Left lobe of liver (tissue), 2 donors: ENCODE measurements around the gene JCAD. TPM values are rescaled to one million over a fixed set of nuclear protein-coding genes. Genes with fewer than 3 reads are reported as not detected.
A peak's percentile ranks its signal among the peaks of the same experiment; 100 is the strongest.

ENCODE experiments used
- ATAC-seq: fragments of 200-7000 bp; cut with Tn5 transposase; one replicate; pipeline ENCODE4 v1.9.1; 2020; ENCODE audit warnings: mild to moderate bottlenecking, moderate library complexity
- DNase-seq: peaks from one replicate; pipeline ENCODE4 v3.0.0-alpha.2; 2020; ENCODE audit warnings: low spot score
- total RNA-seq: library from RNA; stranded (reverse); gene quantifications from one replicate; pipeline ENCODE4 v1.2.1, GENCODE V29; 2021
- donor health status: DM: no; HTN: no; CAD: no; lungs with moderate emphysema.
- donor health status: DM: no; HTN: yes; CAD: no.

Gene JCAD
- total RNA-seq, 1 donor from 2014 or later: 4.2 TPM

DNA sequence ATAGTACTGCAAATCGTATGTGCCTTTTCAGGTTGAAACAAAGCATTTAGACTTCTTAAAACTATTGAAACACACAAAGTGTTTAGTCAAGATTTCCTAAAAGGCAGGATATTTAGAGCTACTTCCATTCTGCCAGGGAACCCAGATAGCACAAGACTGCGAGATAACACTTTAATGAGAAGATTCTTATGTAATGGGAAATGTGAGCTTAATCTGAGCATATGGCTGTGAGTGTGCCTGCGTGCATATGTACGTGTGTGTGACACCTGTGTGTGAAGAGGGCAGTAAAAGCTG, 14.3 kb upstream of the JCAD start:
- DNase-seq (no peak), ATAC-seq (no peak)

GRCh38 chr10:30073045-30073766, 13.8 kb upstream of the JCAD start:
- DNase-seq: no peak
- ATAC-seq: no peak

DNA sequence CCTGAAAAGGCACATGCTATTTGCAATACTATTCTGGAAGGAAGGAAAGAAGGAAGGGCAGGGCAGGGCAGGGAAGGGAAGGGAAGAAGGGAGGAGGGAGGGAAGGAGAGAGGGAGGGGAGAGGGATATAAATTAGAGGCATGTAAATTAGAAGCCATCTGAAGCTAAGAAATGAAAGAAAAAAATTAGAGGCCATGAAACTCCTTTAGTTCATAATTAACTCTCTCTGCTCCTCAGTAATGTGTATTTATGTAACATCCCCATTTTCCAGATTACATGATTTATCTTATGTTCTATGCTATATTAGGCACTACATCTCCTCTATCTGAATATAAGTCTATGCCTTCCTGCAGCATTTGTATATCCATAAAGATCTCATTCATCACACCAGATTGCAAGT, 12.7 kb upstream of the JCAD start:
- no peak for DNase-seq
- ATAC-seq: no peak

DNA sequence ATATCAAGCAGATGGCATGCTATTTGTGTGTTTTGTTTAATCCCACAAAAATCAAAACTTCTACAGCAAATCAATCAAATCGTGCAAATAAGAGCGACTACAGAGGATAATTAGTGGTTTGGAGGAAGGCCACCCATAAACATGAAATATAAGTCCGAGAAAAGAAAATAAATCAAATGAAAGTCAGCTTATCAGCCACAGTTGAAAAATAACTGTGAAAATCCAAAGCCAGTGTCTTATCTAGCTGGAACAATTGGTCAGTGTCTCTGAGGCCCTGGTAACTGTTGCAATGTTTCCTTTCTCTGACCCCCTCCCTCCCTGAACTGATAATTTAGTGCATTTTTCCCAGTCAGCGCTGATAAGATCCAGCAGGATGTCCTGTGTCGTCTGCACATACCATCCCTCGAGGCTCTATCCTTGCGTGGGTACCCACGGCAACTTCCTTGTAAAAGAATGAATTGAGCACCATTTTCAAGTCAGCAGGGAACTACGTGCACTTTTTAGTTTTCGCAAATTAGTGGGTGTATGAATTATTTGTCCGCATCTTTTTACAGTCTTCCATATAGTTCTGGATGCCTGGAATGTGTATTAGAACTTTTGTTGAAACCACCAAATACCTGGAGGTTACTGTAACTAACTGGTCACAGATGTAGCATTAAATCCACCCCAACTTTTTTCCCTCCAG, 10.8 kb upstream of the JCAD start:
- DNase-seq: no peak
- peak; percentile 37 for ATAC-seq

DNA sequence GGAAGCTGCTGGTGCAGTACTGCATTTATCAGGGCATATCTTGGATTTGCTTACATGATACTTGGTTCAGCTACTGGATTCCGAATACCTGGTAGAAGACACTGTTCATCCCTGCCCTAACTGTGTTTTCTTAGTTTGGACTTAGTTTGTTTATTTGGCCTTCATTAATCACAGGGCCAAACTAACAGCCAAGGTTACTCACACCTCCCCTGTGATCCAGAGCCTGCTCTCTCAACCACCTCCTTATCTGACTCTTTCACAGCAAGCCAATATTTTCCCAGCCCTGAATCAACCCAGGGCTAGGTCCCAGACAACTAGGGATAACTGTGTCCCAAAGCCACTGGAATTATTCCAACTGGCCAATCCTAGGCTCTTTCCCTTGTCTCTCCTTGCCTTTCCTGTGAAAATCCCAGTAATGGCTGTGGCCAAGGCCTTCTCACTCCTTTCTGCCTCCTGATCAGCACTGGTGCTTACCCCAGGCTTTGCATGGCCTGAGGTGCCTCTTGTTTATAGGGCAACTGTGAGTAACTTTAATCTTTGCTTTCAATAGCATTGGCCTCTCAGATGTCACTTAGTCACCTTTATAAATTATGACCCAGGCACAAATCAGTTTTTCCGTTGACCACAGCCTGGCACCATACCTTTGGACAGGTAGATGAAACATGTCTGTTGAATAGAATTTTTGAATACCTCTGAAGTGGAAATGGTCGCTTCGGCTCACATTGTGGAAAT, 9.3 kb upstream of the JCAD start:
- DNase-seq: no peak
- no peak for ATAC-seq

GRCh38 chr10:30063099-30063498, 3.7 kb upstream of the JCAD start:
- DNase-seq: no peak
- ATAC-seq: no peak

DNA sequence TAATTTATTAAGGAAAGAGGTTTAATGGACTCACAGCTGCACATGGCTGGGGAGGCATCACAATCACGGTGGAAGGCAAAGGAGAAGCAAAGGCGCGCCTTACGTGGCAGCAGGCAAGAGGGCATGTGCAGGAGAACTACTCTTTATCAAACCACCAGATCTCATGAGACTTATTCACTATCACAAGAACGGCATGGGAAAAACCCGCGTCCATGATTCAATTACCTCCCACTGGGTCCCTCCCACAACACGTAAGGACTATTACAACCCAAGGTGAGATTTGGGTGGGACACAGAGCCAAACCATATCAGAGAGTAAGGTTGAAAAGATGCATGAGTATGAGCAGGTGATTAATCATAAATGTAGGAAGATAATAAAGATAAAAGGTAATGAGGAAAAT, 3.2 kb upstream of the JCAD start:
- ATAC-seq (no peak), DNase-seq (no peak)

GRCh38 chr10:30062090-30062489, 2.7 kb upstream of the JCAD start:
- DNase-seq (no peak), ATAC-seq (no peak)

DNA sequence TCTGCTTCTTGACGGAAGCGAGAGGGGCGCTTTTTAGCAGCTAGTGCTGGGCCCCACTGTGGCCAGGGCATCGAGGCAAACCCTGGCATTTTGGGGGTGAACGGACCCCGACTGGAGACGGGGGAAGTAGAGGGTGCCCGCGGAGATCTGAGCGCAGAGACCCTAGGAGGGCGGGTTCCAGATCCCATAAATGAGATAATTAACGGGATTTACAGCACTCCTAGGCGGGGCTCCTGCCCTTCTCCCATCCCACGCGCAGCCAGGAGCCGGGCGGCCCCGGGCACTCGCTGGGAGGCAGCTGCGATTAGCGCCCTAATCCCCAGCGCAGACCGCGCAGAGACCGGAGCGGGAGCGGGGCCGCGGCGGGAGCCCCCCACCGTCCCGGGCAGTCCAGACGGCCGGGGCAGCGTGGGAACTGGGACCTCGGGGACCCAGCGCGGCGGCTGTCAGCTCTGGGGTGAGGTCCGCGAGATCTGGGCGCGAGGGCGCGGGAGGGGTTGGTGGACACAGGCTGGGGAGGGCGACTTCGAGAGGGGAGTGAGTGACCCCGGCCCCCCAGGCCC, 735 bp downstream of the JCAD start:
- peak; percentile 21 for ATAC-seq
- no peak for DNase-seq

- DNase-seq: no peak
- no peak for ATAC-seq
These were observed 1.4 kb downstream of the JCAD start for GRCh38 chr10:30057894-30058556.

- ATAC-seq: no peak
- no peak for DNase-seq
These were observed 2.0 kb downstream of the JCAD start for GRCh38 chr10:30057421-30057841.

- ATAC-seq (no peak), DNase-seq (no peak)
These were observed 2.5 kb downstream of the JCAD start for GRCh38 chr10:30056767-30057355.

GRCh38 chr10:30056281-30056680, 3.1 kb downstream of the JCAD start:
- ATAC-seq: no peak
- no peak for DNase-seq

- ATAC-seq (no peak), DNase-seq (no peak)
These were observed 4.1 kb downstream of the JCAD start for GRCh38 chr10:30055226-30055662.

DNA sequence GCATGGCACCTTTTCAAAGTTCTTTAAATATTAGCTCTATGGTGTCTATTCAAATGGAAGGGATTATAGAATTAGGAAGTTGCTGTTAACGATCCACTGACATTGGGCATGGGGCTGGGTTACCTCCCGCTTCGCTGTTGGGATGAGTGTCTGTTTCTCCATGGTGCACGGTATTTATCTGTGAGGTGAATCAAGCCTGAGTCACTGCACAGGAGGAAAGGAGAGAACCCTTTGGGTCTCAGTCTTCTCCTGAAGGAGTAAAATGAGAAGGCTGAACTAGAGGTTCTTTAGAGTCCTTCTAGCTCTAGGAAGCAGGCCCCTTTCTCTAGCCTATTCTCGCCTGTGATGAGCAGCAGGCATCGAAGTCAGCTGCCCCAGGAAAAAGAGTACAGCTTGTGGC, 7.3 kb downstream of the JCAD start:
- DNase-seq: no peak
- no peak for ATAC-seq

- ATAC-seq: no peak
- no peak for DNase-seq
These were observed 8.2 kb downstream of the JCAD start for GRCh38 chr10:30051220-30051619.

GRCh38 chr10:30050411-30050810, 9.0 kb downstream of the JCAD start:
- ATAC-seq: no peak

GRCh38 chr10:30048768-30049517, 10.4 kb downstream of the JCAD start:
- ATAC-seq (no peak), DNase-seq (no peak)

More at GRCh38 chr10:30050411-30050810, 9.0 kb downstream of the JCAD start:
- no peak for DNase-seq

DNA sequence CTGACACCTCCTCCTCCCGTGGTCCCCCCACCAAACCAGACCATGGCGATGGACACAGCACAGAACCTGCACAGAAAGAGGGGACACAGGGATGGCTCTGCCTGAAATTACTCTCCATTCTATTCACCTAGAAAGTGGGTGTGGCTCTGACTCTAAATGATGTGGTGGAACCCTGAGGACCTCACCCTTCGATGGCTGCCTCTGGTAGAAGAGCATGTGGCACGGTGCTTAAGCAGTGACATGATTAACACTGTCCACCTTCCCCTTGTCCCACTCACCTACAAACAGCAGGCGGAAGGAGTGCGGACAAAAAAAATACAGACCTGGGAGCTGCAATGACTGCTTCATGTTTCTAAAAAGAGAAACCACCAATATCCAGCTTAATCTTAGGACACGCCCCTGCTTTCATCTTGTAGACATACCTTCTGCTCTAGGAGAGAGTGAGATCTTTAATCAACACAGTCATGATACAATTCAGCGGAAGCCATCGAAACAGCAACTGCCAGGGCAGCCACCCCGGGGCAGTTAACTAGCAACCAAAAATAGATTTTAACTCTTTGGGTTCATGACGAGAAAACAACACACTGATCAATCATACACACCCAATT, 11.4 kb downstream of the JCAD start:
- ATAC-seq: no peak
- no peak for DNase-seq

GRCh38 chr10:30047430-30047829, 12.0 kb downstream of the JCAD start:
- no peak for DNase-seq
- no peak for ATAC-seq
